SK-N-SH treated with all-trans-retinoic acid at 6 μM for 48 hours (cell line): Measurements from ENCODE around the gene G3BP1.
"Not testable (repeated sequence)": the region's sequence is repeated elsewhere in the genome, so short reads cannot be mapped to it uniquely, and the experiment has no call there.

Source experiments
- ARNTL ChIP-seq: fragments of 450-650 bp; formaldehyde crosslinking; IDR thresholded peaks from 2 replicates; pipeline ENCODE4 v1.5.0; 2020; ENCODE audit warnings: low read depth, mild to moderate bottlenecking, moderate library complexity, borderline replicate concordance
- CREB5 ChIP-seq: fragments of 250-450 bp; sonication (Bioruptor Pico); IDR thresholded peaks from 2 replicates; pipeline ENCODE4 v1.5.1; 2020; ENCODE audit warnings: low read depth, mild to moderate bottlenecking, moderate library complexity
- ISL1 ChIP-seq: fragments of 250-450 bp; sonication (Bioruptor Pico); IDR thresholded peaks from 2 replicates; pipeline ENCODE4 v2.1.2; 2022; ENCODE audit warnings: mild to moderate bottlenecking, moderate library complexity
- RARB ChIP-seq: fragments of 250-450 bp; sonication (Bioruptor Pico); IDR thresholded peaks from 2 replicates; pipeline ENCODE4 v1.8.0; 2021; ENCODE audit warnings: mild to moderate bottlenecking, moderate library complexity
- TOX ChIP-seq: fragments of 250-450 bp; sonication (Bioruptor Pico); IDR thresholded peaks from 2 replicates; pipeline ENCODE4 v1.8.0; 2021; ENCODE audit warnings: mild to moderate bottlenecking, moderate library complexity, borderline replicate concordance
- ZFP3 ChIP-seq: fragments of 250-450 bp; sonication (Bioruptor Pico); IDR thresholded peaks from 2 replicates; pipeline ENCODE4 v1.5.0; 2020; ENCODE audit warnings: mild to moderate bottlenecking, moderate library complexity
- ZNF565 ChIP-seq: fragments of 450-650 bp; formaldehyde crosslinking; conservative IDR thresholded peaks from 2 replicates; pipeline ENCODE4 v1.5.0; 2020; ENCODE audit warnings: low read depth, mild to moderate bottlenecking, moderate library complexity
- ZNF70 ChIP-seq: fragments of 450-650 bp; formaldehyde crosslinking; IDR thresholded peaks from 2 replicates; pipeline ENCODE4 v1.5.0; 2020; ENCODE audit warnings: mild to moderate bottlenecking, moderate library complexity
- ZNF8 ChIP-seq: fragments of 450-650 bp; formaldehyde crosslinking; IDR thresholded peaks from 2 replicates; pipeline ENCODE4 v1.5.0; 2020; ENCODE audit warnings: mild to moderate bottlenecking, moderate library complexity
- TF ChIP-seq, protein P1 (sequence below): fragments of 250-450 bp; sonication (Bioruptor Pico); IDR thresholded peaks from 2 replicates; pipeline ENCODE4 v1.8.0; 2021; ENCODE audit warnings: low read depth, mild to moderate bottlenecking, moderate library complexity, borderline replicate concordance
- TF ChIP-seq, protein P2 (sequence below): fragments of 250-450 bp; sonication (Bioruptor Pico); IDR thresholded peaks from 2 replicates; pipeline ENCODE4 v1.5.1; 2021; ENCODE audit warnings: mild to moderate bottlenecking, moderate library complexity

GRCh38 chr5:151783664-151784063 lies 11.9 kb downstream of the G3BP1 start:
- not testable (repeated sequence) for TF ChIP-seq TOX (CRISPR knock-in tag); CREB5 (CRISPR knock-in tag); ISL1 (CRISPR knock-in tag); RARB; ZFP3; ZNF8 (CRISPR knock-in tag); ARNTL (CRISPR knock-in tag); ZNF565 (CRISPR knock-in tag); ZNF70 (CRISPR knock-in tag)
- TF ChIP-seq, protein P1, sequence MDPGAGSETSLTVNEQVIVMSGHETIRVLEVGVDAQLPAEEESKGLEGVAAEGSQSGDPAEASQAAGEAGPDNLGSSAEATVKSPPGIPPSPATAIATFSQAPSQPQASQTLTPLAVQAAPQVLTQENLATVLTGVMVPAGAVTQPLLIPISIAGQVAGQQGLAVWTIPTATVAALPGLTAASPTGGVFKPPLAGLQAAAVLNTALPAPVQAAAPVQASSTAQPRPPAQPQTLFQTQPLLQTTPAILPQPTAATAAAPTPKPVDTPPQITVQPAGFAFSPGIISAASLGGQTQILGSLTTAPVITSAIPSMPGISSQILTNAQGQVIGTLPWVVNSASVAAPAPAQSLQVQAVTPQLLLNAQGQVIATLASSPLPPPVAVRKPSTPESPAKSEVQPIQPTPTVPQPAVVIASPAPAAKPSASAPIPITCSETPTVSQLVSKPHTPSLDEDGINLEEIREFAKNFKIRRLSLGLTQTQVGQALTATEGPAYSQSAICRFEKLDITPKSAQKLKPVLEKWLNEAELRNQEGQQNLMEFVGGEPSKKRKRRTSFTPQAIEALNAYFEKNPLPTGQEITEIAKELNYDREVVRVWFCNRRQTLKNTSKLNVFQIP (CRISPR knock-in tag), result not testable (repeated sequence)
- TF ChIP-seq, protein P2, sequence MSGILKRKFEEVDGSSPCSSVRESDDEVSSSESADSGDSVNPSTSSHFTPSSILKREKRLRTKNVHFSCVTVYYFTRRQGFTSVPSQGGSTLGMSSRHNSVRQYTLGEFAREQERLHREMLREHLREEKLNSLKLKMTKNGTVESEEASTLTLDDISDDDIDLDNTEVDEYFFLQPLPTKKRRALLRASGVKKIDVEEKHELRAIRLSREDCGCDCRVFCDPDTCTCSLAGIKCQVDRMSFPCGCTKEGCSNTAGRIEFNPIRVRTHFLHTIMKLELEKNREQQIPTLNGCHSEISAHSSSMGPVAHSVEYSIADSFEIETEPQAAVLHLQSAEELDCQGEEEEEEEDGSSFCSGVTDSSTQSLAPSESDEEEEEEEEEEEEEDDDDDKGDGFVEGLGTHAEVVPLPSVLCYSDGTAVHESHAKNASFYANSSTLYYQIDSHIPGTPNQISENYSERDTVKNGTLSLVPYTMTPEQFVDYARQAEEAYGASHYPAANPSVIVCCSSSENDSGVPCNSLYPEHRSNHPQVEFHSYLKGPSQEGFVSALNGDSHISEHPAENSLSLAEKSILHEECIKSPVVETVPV (CRISPR knock-in tag), result not testable (repeated sequence)
